MM.1S (cell line): ENCODE measurements around the gene STAT3.

ENCODE experiments used
- DNase-seq: peaks from one replicate; pipeline ENCODE4 v3.0.0-alpha.2; 2015
- H2AFZ ChIP-seq: fragments of 300-600 bp; sonication (generic); 2 replicates; pipeline ENCODE4 v1.6.0; 2016; ENCODE audit warnings: antibody characterized with exemption, low read length
- H3F3A ChIP-seq: fragments of 300-600 bp; sonication (generic); 2 replicates; pipeline ENCODE4 v1.6.1; 2016; ENCODE audit warnings: mild to moderate bottlenecking, antibody characterized with exemption, low read length, moderate library complexity, mixed read lengths; ENCODE audit not compliant: insufficient read depth
- H3K27ac ChIP-seq: fragments of 300-600 bp; sonication (generic); 2 replicates; pipeline ENCODE4 v1.5.1; 2016; ENCODE audit warnings: mild to moderate bottlenecking, low read length
- H3K27me3 ChIP-seq: fragments of 300-600 bp; sonication (generic); replicated peaks from 2 replicates; pipeline ENCODE4 v1.6.0; 2016; ENCODE audit warnings: low read length; ENCODE audit not compliant: insufficient read depth
- H3K36me3 ChIP-seq: fragments of 300-600 bp; sonication (generic); replicated peaks from 2 replicates; pipeline ENCODE4 v1.6.1; 2016; ENCODE audit warnings: mild to moderate bottlenecking, low read length, mixed read lengths; ENCODE audit not compliant: insufficient read depth
- H3K4me1 ChIP-seq: fragments of 300-600 bp; sonication (generic); 2 replicates; pipeline ENCODE4 v1.6.1; 2016; ENCODE audit warnings: low read length, mixed read lengths
- H3K4me2 ChIP-seq: fragments of 300-600 bp; sonication (generic); 2 replicates; pipeline ENCODE4 v1.6.0; 2016; ENCODE audit warnings: low read depth, low read length
- H3K4me3 ChIP-seq: fragments of 300-600 bp; sonication (generic); 2 replicates; pipeline ENCODE4 v1.5.1; 2016; ENCODE audit warnings: low read length, mixed read lengths
- H3K79me2 ChIP-seq: fragments of 300-600 bp; sonication (generic); 2 replicates; pipeline ENCODE4 v1.6.1; 2016; ENCODE audit warnings: mixed run types, low read length, mixed read lengths
- H3K9ac ChIP-seq: fragments of 300-600 bp; sonication (generic); 2 replicates; pipeline ENCODE4 v1.6.1; 2016; ENCODE audit warnings: low read length, mixed read lengths
- H3K9me2 ChIP-seq: fragments of 300-600 bp; sonication (generic); replicated peaks from 2 replicates; pipeline ENCODE4 v1.6.1; 2016; ENCODE audit warnings: mild to moderate bottlenecking, low read length, mixed read lengths; ENCODE audit not compliant: insufficient read depth
- H3K9me3 ChIP-seq: fragments of 300-600 bp; sonication (generic); replicated peaks from 2 replicates; pipeline ENCODE4 v1.6.1; 2016; ENCODE audit warnings: mild to moderate bottlenecking, low read length, mixed read lengths; ENCODE audit not compliant: insufficient read depth
- H4K20me1 ChIP-seq: fragments of 300-600 bp; sonication (generic); 2 replicates; pipeline ENCODE4 v1.6.1; 2016; ENCODE audit warnings: mild to moderate bottlenecking, low read length, moderate library complexity, mixed read lengths; ENCODE audit not compliant: insufficient read depth
- EZH2 ChIP-seq: fragments of 300-600 bp; sonication (generic); optimal IDR thresholded peaks from 2 replicates; pipeline ENCODE3; 2017; ENCODE audit warnings: low read depth, mild to moderate bottlenecking, antibody characterized with exemption, low read length, mixed read lengths
- EZH2phosphoT487 ChIP-seq: fragments of 300-600 bp; sonication (generic); IDR thresholded peaks from 2 replicates; pipeline ENCODE4 v1.6.1; 2018; ENCODE audit warnings: antibody characterized with exemption, low read length
- TF ChIP-seq, protein P1 (sequence below): fragments of 300-600 bp; sonication (generic); IDR thresholded peaks from 2 replicates; pipeline ENCODE4 v1.5.1; 2016; ENCODE audit warnings: antibody characterized with exemption, low read length, mixed read lengths

STAT3 gene

GRCh38 chr17:42414704-42415409, 26.6 kb upstream of the STAT3 start:
- H4K20me1 ChIP-seq: no peaks in the 10 kb centered on the region
- no peaks in the 10 kb centered on the region for H3F3A ChIP-seq
- H3K9me3 ChIP-seq: no peaks in the 10 kb centered on the region
- H3K4me1 ChIP-seq: peaks cover 15% of the 10 kb centered on the region
- H2AFZ ChIP-seq: peak overlapping the region; percentile 94
- H3K9ac ChIP-seq: peak overlapping the region; percentile 36; the same call in 1 of the 2 replicates
- peak overlapping the region; percentile 97 for H3K4me2 ChIP-seq
- no peak for TF ChIP-seq EZH2
- TF ChIP-seq EZH2phosphoT487: no peak
- TF ChIP-seq, protein P1, sequence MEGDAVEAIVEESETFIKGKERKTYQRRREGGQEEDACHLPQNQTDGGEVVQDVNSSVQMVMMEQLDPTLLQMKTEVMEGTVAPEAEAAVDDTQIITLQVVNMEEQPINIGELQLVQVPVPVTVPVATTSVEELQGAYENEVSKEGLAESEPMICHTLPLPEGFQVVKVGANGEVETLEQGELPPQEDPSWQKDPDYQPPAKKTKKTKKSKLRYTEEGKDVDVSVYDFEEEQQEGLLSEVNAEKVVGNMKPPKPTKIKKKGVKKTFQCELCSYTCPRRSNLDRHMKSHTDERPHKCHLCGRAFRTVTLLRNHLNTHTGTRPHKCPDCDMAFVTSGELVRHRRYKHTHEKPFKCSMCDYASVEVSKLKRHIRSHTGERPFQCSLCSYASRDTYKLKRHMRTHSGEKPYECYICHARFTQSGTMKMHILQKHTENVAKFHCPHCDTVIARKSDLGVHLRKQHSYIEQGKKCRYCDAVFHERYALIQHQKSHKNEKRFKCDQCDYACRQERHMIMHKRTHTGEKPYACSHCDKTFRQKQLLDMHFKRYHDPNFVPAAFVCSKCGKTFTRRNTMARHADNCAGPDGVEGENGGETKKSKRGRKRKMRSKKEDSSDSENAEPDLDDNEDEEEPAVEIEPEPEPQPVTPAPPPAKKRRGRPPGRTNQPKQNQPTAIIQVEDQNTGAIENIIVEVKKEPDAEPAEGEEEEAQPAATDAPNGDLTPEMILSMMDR: no peak
- H3K4me3 ChIP-seq: peak overlapping the region; percentile 56; the same call in 1 of the 2 replicates
- H3K27me3 ChIP-seq: no peaks in the 10 kb centered on the region
- H3K36me3 ChIP-seq: no peaks in the 10 kb centered on the region
- H3K9me2 ChIP-seq: no peaks in the 10 kb centered on the region
- peak overlapping the region; percentile 69; the same call in 1 of the 2 replicates for H3K27ac ChIP-seq
- no peaks in the 10 kb centered on the region for H3K79me2 ChIP-seq
- peak; percentile 83 for DNase-seq

DNA sequence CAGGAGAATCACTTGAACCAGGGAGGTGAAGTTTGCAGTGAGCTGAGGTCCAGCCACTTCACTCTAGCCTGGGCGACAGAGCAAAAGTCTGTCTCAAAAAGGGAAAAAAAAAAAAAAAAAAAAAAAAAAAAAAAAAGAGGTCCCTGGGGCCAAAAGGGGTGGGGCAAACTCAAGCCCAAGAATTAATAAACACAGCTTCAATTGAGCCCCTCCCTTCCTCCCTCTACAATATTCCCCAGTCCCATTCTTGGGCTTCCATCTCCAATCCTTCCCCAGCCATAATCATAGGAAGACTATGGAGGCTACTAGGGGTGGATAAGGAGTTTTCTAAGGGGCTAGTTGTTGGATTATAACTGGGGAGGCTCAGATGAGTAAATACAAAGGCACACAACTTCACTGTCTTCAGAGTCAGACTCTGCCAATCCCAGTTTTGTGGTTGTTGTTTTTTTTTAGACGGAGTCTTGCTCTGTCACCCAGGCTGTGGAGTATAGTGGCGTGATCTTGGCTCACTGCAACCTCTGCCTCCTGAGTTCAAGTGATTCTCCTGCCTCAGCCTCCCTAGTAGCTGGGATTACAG, 25.3 kb upstream of the STAT3 start:
- H2AFZ ChIP-seq: no peak overlapping the region
- H3K4me3 ChIP-seq: no peak overlapping the region
- H3K79me2 ChIP-seq: no peaks in the 10 kb centered on the region
- H3K4me1 ChIP-seq: peaks cover 15% of the 10 kb centered on the region
- no peaks in the 10 kb centered on the region for H4K20me1 ChIP-seq
- no peak overlapping the region for H3K27ac ChIP-seq
- no peak overlapping the region for H3K9ac ChIP-seq
- H3F3A ChIP-seq: no peaks in the 10 kb centered on the region
- no peaks in the 10 kb centered on the region for H3K9me3 ChIP-seq
- no peaks in the 10 kb centered on the region for H3K9me2 ChIP-seq
- no peak overlapping the region for H3K4me2 ChIP-seq
- no peaks in the 10 kb centered on the region for H3K27me3 ChIP-seq
- TF ChIP-seq, protein P1: no peak
- no peak for TF ChIP-seq EZH2phosphoT487
- TF ChIP-seq EZH2: no peak
- DNase-seq: no peak
- no peaks in the 10 kb centered on the region for H3K36me3 ChIP-seq

GRCh38 chr17:42411905-42412679, 23.9 kb upstream of the STAT3 start:
- no peaks in the 10 kb centered on the region for H3K27me3 ChIP-seq
- no peaks in the 10 kb centered on the region for H3K79me2 ChIP-seq
- H4K20me1 ChIP-seq: no peaks in the 10 kb centered on the region
- no peak overlapping the region for H3K4me3 ChIP-seq
- DNase-seq: no peak
- H3K9ac ChIP-seq: no peak overlapping the region
- no peak overlapping the region for H2AFZ ChIP-seq
- no peaks in the 10 kb centered on the region for H3K9me2 ChIP-seq
- no peak overlapping the region for H3K27ac ChIP-seq
- no peak overlapping the region for H3K4me2 ChIP-seq
- H3K36me3 ChIP-seq: no peaks in the 10 kb centered on the region
- H3K9me3 ChIP-seq: no peaks in the 10 kb centered on the region
- TF ChIP-seq, protein P1: no peak
- TF ChIP-seq EZH2phosphoT487 (no peak), EZH2 (no peak)
- H3K4me1 ChIP-seq: peaks cover 15% of the 10 kb centered on the region
- no peaks in the 10 kb centered on the region for H3F3A ChIP-seq
